H1 (cell line): ENCODE data around the gene CEP192. TPM values are rescaled to one million over a fixed set of nuclear protein-coding genes. Genes with fewer than 3 reads are reported as not detected.

ENCODE experiments used
- CTCF ChIA-PET: fragments of 300-600 bp; sonication (Branson Sonifier 250); formaldehyde crosslinking; loops from one replicate; lab custom pipeline; 2021; ENCODE audit not compliant: partially characterized antibody; lab: Charles Lee
- POLR2A ChIA-PET: fragments of 300-600 bp; sonication (Branson Sonifier 250); formaldehyde crosslinking; loops from one replicate; lab custom pipeline; 2021; ENCODE audit warnings: inconsistent platforms; ENCODE audit not compliant: partially characterized antibody; lab: Charles Lee
- DNase-seq, 2 experiments: peaks; one replicate each; pipeline versions ENCODE4 v3.0.0 to v3.0.0-alpha.2; 2010 to 2022; ENCODE audit warnings: low spot score in 2 of 2, low read depth in 1 of 2, mixed read lengths in 1 of 2
- FAIRE-seq: peaks from 2 replicates; lab custom pipeline; 2011; peaks lifted over from hg19 to GRCh38; lab: Jason Lieb, UNC
- H2AFZ ChIP-seq: 2 replicates; pipeline ENCODE4 v1.8.1; 2012; ENCODE audit warnings: low read length, inconsistent platforms
- H2AK5ac ChIP-seq: 2 replicates; pipeline ENCODE4 v1.6.1; 2013; ENCODE audit warnings: low read depth, low read length
- H2BK120ac ChIP-seq: replicated peaks from 2 replicates; pipeline ENCODE3; 2013; ENCODE audit warnings: low read depth, low read length, inconsistent platforms
- H2BK12ac ChIP-seq: 2 replicates; pipeline ENCODE4 v1.6.1; 2013; ENCODE audit warnings: low read depth, low read length
- H2BK15ac ChIP-seq: 2 replicates; pipeline ENCODE4 v1.6.1; 2013; ENCODE audit warnings: low read length
- H2BK20ac ChIP-seq: 2 replicates; pipeline ENCODE4 v1.6.1; 2013; ENCODE audit warnings: low read length
- H2BK5ac ChIP-seq: 2 replicates; pipeline ENCODE4 v1.6.1; 2013; ENCODE audit warnings: low read depth, low read length
- H3K14ac ChIP-seq: 2 replicates; pipeline ENCODE4 v1.6.1; 2013; ENCODE audit warnings: inconsistent platforms; ENCODE audit not compliant: insufficient read length
- H3K18ac ChIP-seq: 2 replicates; pipeline ENCODE4 v1.6.1; 2013; ENCODE audit warnings: low read length; ENCODE audit errors: extremely low read depth
- H3K23ac ChIP-seq: 2 replicates; pipeline ENCODE4 v1.6.1; 2013; ENCODE audit warnings: inconsistent platforms; ENCODE audit not compliant: insufficient read length
- H3K23me2 ChIP-seq: 2 replicates; pipeline ENCODE4 v1.6.1; 2013; ENCODE audit warnings: low read depth, low read length
- H3K27ac ChIP-seq: 2 replicates; pipeline ENCODE4 v1.6.1; 2011; ENCODE audit warnings: low read depth, low read length, inconsistent platforms
- H3K27me3 ChIP-seq, 4 experiments: replicated peaks in 1 of 4; 1 replicate in 1 of 4; 2 replicates in 3 of 4; pipeline versions ENCODE4 v1.6.1 to v1.8.1; 2011 to 2013; ENCODE audit warnings: low read length in 3 of 4, mild to moderate bottlenecking in 3 of 4, inconsistent platforms in 2 of 4, mixed read lengths in 2 of 4, moderate library complexity in 1 of 4; ENCODE audit not compliant: control insufficient read depth in 3 of 4, insufficient read depth in 3 of 4; ENCODE audit errors: extremely low read depth in 1 of 4
- H3K36me3 ChIP-seq, 4 experiments: 2 replicates each; pipeline versions ENCODE4 v1.6.1 to v1.8.1; 2011 to 2013; ENCODE audit warnings: mild to moderate bottlenecking in 4 of 4, low read length in 3 of 4, moderate library complexity in 2 of 4, control low read depth in 1 of 4, inconsistent platforms in 1 of 4; ENCODE audit not compliant: insufficient read depth in 4 of 4, control insufficient read depth in 2 of 4
- H3K4ac ChIP-seq: replicated peaks from 2 replicates; pipeline ENCODE3; 2013; ENCODE audit warnings: low read length, low read depth, mixed read lengths, inconsistent platforms; ENCODE audit not compliant: insufficient read length
- H3K4me1 ChIP-seq, 4 experiments: replicated peaks in 1 of 4; 1 replicate in 1 of 4; 2 replicates in 3 of 4; pipeline versions ENCODE4 v1.6.1 to v1.8.1; 2011 to 2013; ENCODE audit warnings: low read length in 3 of 4, inconsistent platforms in 2 of 4, mixed read lengths in 1 of 4; ENCODE audit not compliant: insufficient read depth in 4 of 4, control insufficient read depth in 3 of 4
- H3K4me2 ChIP-seq, 2 experiments: 2 replicates each; pipeline versions ENCODE4 v1.6.1 to v1.8.1; 2011 to 2013; ENCODE audit warnings: low read depth in 2 of 2, low read length in 2 of 2, control low read depth in 1 of 2, inconsistent platforms in 1 of 2, mild to moderate bottlenecking in 1 of 2; ENCODE audit not compliant: insufficient read depth in 1 of 2
- H3K4me3 ChIP-seq, 4 experiments: fragments of 200-600, 300-600 bp in 1 of 4; sonication (generic), shearing (Covaris generic), sonication (Bioruptor Twin) in 1 of 4; 2 replicates each; pipeline versions ENCODE4 v1.5.1 to v1.8.1; 2011 to 2016; ENCODE audit warnings: low read length in 4 of 4, low read depth in 3 of 4, control low read depth in 2 of 4, inconsistent platforms in 2 of 4, mild to moderate bottlenecking in 2 of 4, mixed read lengths in 1 of 4, moderate library complexity in 1 of 4; ENCODE audit not compliant: insufficient read depth in 2 of 4; ENCODE audit errors: extremely low read depth in 1 of 4
- H3K56ac ChIP-seq: replicated peaks from 2 replicates; pipeline ENCODE3; 2013; ENCODE audit warnings: low read depth, mild to moderate bottlenecking, mixed read lengths, low read length, inconsistent platforms; ENCODE audit not compliant: insufficient read length
- H3K79me1 ChIP-seq: 2 replicates; pipeline ENCODE4 v1.6.1; 2013; ENCODE audit warnings: low read depth, low read length, control low read depth
- H3K79me2 ChIP-seq, 2 experiments: 2 replicates each; pipeline versions ENCODE4 v1.6.1 to v1.8.1; 2012 to 2013; ENCODE audit warnings: low read length in 2 of 2, mild to moderate bottlenecking in 2 of 2, inconsistent platforms in 1 of 2; ENCODE audit not compliant: insufficient read depth in 2 of 2, control insufficient read depth in 1 of 2
- H3K9ac ChIP-seq, 4 experiments: replicated peaks in 1 of 4; 1 replicate in 1 of 4; 2 replicates in 3 of 4; pipeline versions ENCODE4 v1.6.1 to v1.8.1; 2011 to 2013; ENCODE audit warnings: low read depth in 3 of 4, low read length in 3 of 4, control low read depth in 2 of 4, mild to moderate bottlenecking in 2 of 4, moderate library complexity in 2 of 4, inconsistent platforms in 1 of 4; ENCODE audit errors: extremely low read depth in 1 of 4
- H3K9me3 ChIP-seq, 2 experiments: 2 replicates each; pipeline versions ENCODE4 v1.6.1 to v1.8.1; 2012 to 2013; ENCODE audit warnings: mild to moderate bottlenecking in 2 of 2, moderate library complexity in 2 of 2, control low read depth in 1 of 2, inconsistent platforms in 1 of 2, low read depth in 1 of 2, low read length in 1 of 2, mixed read lengths in 1 of 2; ENCODE audit not compliant: insufficient read depth in 2 of 2
- H4K20me1 ChIP-seq, 2 experiments: replicated peaks in 1 of 2; 2 replicates each; pipeline versions ENCODE3 to v1.8.1; 2011 to 2013; ENCODE audit warnings: inconsistent platforms in 2 of 2, low read length in 2 of 2, mild to moderate bottlenecking in 1 of 2; ENCODE audit not compliant: insufficient read depth in 2 of 2, control insufficient read depth in 1 of 2
- H4K5ac ChIP-seq: 2 replicates; pipeline ENCODE4 v1.6.1; 2013; ENCODE audit warnings: low read length, low read depth, mixed read lengths, inconsistent platforms; ENCODE audit not compliant: insufficient read length
- H4K8ac ChIP-seq: 2 replicates; pipeline ENCODE4 v1.8.0; 2013; ENCODE audit warnings: mild to moderate bottlenecking, moderate library complexity, low read length, inconsistent platforms; ENCODE audit not compliant: insufficient read depth; ENCODE audit errors: extremely low read depth
- H4K91ac ChIP-seq: replicated peaks from 2 replicates; pipeline ENCODE3; 2013; ENCODE audit warnings: low read length, mixed read lengths, inconsistent platforms; ENCODE audit not compliant: insufficient read length
- TEAD4 ChIP-seq: IDR thresholded peaks from 2 replicates; pipeline ENCODE4 v1.6.1; 2012; ENCODE audit warnings: low read depth, low read length, inconsistent platforms, mixed read lengths
- WGBS, 2 experiments: shearing (Covaris generic) in 1 of 2; methylation state at CpG; one replicate each; pipeline versions ENCODE4 v1.1.6 to v1.1.7; 2013 to 2015; ENCODE audit warnings: low lambda C conversion rate in 2 of 2, mixed read lengths in 2 of 2, inconsistent platforms in 1 of 2, low coverage in 1 of 2, missing lambda C conversion rate in 1 of 2; ENCODE audit not compliant: insufficient replicate concordance in 2 of 2, insufficient coverage in 1 of 2, insufficient read length in 1 of 2; ENCODE audit errors: extremely low coverage in 1 of 2, missing lambda C conversion rate in 1 of 2; 5-methylcytosine and 5-hydroxymethylcytosine counted together
- polyA plus RNA-seq, 7 experiments: library from polyadenylated mRNA; depleted of rRNA in 3 of 7; stranded (reverse) in 5 of 7; unstranded in 2 of 7; fragments of >200 nt in 5 of 7; fragments of 200-250 nt in 2 of 7; gene quantifications; 1 replicate in 5 of 7; 2 replicates in 1 of 7; 4 replicates in 1 of 7; pipeline versions ENCODE4 v1.2.1 to v1.2.3, GENCODE V29; 2011 to 2013; ENCODE audit warnings: missing spikeins in 2 of 7, mixed read lengths in 2 of 7
- total RNA-seq: library from RNA; stranded (reverse); fragmentation: NEBNext Ultra II Directional; extraction: Animal tissue kit (Norgen Biotek cat#: 25700); gene quantifications from 2 replicates; pipeline ENCODE4 v1.2.1, GENCODE V29; 2021
- TF ChIP-seq, protein P1 (sequence below): IDR thresholded peaks from 2 replicates; pipeline ENCODE4 v1.6.1; 2012; ENCODE audit warnings: inconsistent platforms
- TF ChIP-seq, protein P2 (sequence below): IDR thresholded peaks from 2 replicates; pipeline ENCODE4 v1.6.1; 2012; ENCODE audit warnings: inconsistent platforms

Gene CEP192
- total and polyA plus RNA-seq, 2 of the 8 experiments (the other 6 are each of a cell fraction or from before 2014, with no cell fraction given), result 13.4 to 23.1 TPM

DNA sequence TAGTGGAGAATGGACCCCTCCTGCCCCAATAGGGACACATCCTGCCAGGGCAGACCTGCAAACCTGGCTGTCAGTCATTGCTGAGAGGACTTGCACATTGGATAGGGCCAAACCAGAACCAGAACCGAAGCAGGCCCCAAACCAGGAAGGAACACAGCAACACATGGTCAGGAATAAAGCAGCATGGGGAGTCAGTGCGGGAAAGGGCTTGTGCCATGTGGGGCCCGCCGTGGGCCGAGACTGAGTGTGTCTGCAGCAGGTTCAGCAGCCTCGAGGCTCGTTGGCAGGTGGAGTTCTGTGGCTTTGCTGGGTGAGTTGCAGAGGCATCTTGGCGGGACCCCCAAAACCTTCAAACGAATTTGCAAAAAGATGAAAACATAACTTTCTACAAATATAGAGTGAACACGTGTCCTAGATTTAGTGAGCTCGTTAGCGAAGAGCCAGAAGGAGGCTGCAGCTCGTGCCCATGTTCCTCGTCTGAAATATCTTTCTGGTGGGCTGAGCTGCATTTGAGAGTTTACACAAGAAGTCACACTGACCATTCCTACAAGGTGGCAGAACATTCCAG lies 182.5 kb downstream of the CEP192 start:
- no peaks in the 10 kb centered on the region for H3K27me3 ChIP-seq
- DNase-seq (no peak), FAIRE-seq (no peak)
- H3K18ac ChIP-seq, result no peak overlapping the region
- no peak overlapping the region for H3K27ac ChIP-seq
- H3K14ac ChIP-seq, result no peak overlapping the region
- no peak overlapping the region for H2BK120ac ChIP-seq
- no peak overlapping the region for H3K4ac ChIP-seq
- WGBS, 2 experiments, result 92% methylated on average over 14 of the region's 14 CpGs; no CpG with 5 or more reads in 1 of the 2 experiments
- H2AFZ ChIP-seq, result no peak overlapping the region; the same call in 1 of the 2 replicates
- no peaks in the 10 kb centered on the region for H4K20me1 ChIP-seq
- no peaks in the 10 kb centered on the region for H3K79me2 ChIP-seq
- H3K79me1 ChIP-seq, result no peaks in the 10 kb centered on the region
- H2AK5ac ChIP-seq, result no peak overlapping the region
- ChIA-PET POLR2A (no interaction called here), CTCF (interaction anchor here (0.7 to 1.8 kb wide), 4 partner anchors 9 to 38 kb away, joined by 4 to 8 read pairs (median 4); no protein-coding TSS in a partner anchor)
- H3K4me1 ChIP-seq, result peaks cover 0 to 3% (median 0%) of the 10 kb centered on the region in 4 experiments; a peak in 1 of 7 replicates
- no peak overlapping the region for H4K91ac ChIP-seq
- no peak overlapping the region for H3K23ac ChIP-seq
- no peaks in the 10 kb centered on the region for H3K9me3 ChIP-seq
- no peak overlapping the region for H2BK12ac ChIP-seq
- no peak overlapping the region for H4K8ac ChIP-seq
- H2BK20ac ChIP-seq, result no peak overlapping the region
- H3K23me2 ChIP-seq, result no peaks in the 10 kb centered on the region
- H3K4me3 ChIP-seq, result no peak overlapping the region
- no peak overlapping the region for H3K56ac ChIP-seq
- no peak overlapping the region for H2BK5ac ChIP-seq
- TF ChIP-seq, protein P1, sequence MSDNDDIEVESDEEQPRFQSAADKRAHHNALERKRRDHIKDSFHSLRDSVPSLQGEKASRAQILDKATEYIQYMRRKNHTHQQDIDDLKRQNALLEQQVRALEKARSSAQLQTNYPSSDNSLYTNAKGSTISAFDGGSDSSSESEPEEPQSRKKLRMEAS, result 0 out of 2 replicates have a peak, but pooled peaks have one; percentile 31
- TF ChIP-seq, protein P2, sequence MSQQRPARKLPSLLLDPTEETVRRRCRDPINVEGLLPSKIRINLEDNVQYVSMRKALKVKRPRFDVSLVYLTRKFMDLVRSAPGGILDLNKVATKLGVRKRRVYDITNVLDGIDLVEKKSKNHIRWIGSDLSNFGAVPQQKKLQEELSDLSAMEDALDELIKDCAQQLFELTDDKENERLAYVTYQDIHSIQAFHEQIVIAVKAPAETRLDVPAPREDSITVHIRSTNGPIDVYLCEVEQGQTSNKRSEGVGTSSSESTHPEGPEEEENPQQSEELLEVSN, result peak; percentile 62
- no peak for TF ChIP-seq TEAD4
- H2BK15ac ChIP-seq, result no peak overlapping the region
- no peak overlapping the region for H4K5ac ChIP-seq
- no peak overlapping the region for H3K9ac ChIP-seq
- H3K36me3 ChIP-seq, result no peaks in the 10 kb centered on the region
- no peak overlapping the region for H3K4me2 ChIP-seq
